Vagina (tissue), 2 donors: ENCODE results near the gene SEMA4B. TPM values are rescaled to one million over a fixed set of nuclear protein-coding genes. Genes with fewer than 3 reads are reported as not detected.

ENCODE experiments used
- DNase-seq, 2 donors: peaks; one replicate each; pipeline ENCODE4 v3.0.0-alpha.2; 2017; ENCODE audit errors: extremely low spot score in 2 of 2
- H3K27ac ChIP-seq: fragments of 200-600 bp; sonication (generic); one replicate; pipeline ENCODE4 v1.5.1; 2019
- H3K27me3 ChIP-seq: fragments of 200-600 bp; sonication (generic); one replicate; pipeline ENCODE4 v1.5.1; 2019
- H3K36me3 ChIP-seq, 2 donors: fragments of 200-600 bp; sonication (generic); one replicate each; pipeline ENCODE4 v1.5.1; 2017 to 2019
- H3K4me1 ChIP-seq: fragments of 200-600 bp; sonication (generic); one replicate; pipeline ENCODE4 v1.5.1; 2019
- H3K4me3 ChIP-seq, 2 donors: fragments of 200-600 bp; sonication (generic); 1 replicate in 1 of 2; 2 replicates in 1 of 2; pipeline ENCODE4 v1.5.1; 2016 to 2019
- H3K9me3 ChIP-seq: fragments of 200-600 bp; sonication (generic); one replicate; pipeline ENCODE4 v1.5.1; 2019
- POLR2A ChIP-seq, 2 donors: fragments of 450-650 bp; IDR thresholded peaks; one replicate each; pipeline ENCODE4 v1.6.1; 2017; ENCODE audit warnings: antibody characterized with exemption in 2 of 2, mild to moderate bottlenecking in 2 of 2, moderate library complexity in 2 of 2
- POLR2AphosphoS5 ChIP-seq, 2 donors: sonication (generic); formaldehyde crosslinking; IDR thresholded peaks; one replicate each; pipeline ENCODE4 v1.9.0; 2017; ENCODE audit warnings: antibody characterized with exemption in 2 of 2, mild to moderate bottlenecking in 2 of 2, low read depth in 1 of 2; ENCODE audit not compliant: insufficient read depth in 1 of 2
- intact Hi-C: fragments of 100-400 bp; cut with DNase I; formaldehyde crosslinking; loops from one replicate; pipeline ENCODE4 v1.15.1; 2023
- total RNA-seq: library from RNA; depleted of rRNA; stranded (reverse); fragments of >200 nt; gene quantifications from one replicate; pipeline ENCODE4 v1.2.3, GENCODE V29; 2016
- TF ChIP-seq, protein P1 (sequence below), 3 experiments: fragments of 450-650 bp in 2 of 3; fragments of 200-600 bp in 1 of 3; sonication (generic) in 1 of 3; IDR thresholded peaks; one replicate each; pipeline ENCODE4 v1.5.1; 2017 to 2019; ENCODE audit warnings: antibody characterized with exemption in 3 of 3, mild to moderate bottlenecking in 2 of 3, moderate library complexity in 2 of 3

Gene SEMA4B
- total RNA-seq, 1 donor from 2014 or later, result 205 TPM

DNA sequence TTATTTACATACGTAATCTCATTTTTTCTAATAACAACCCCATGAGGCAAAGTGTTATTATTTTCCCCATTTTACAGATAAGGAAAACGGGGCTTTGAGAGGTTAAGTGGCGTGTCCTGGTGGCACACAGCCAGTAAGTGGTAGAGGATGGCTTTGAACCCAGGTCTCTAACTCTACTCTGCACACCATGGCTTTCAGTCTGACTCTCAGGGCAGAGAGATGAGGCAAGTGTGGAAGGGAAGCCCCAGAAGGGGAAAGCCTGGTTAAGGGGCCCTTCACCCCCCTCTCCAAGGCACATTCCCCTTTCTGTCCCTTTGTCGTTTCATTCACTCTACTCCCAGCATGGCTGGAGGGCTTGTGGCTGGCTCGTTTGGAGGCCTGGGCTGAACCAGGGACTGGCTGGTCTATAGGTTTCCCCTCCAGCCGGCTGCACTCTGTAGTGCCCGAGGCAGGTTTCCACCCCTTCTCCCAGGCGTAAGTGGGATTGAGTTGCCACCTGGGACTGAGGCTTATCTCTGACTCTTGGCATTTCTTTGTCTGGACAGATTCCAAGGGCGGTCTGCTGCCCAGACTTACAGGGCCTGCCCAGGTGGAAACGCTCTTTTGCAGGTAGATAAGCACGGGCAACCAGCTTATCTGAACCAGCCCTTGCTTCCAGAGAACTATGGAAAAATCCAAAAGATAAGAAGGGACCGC, 12.1 kb downstream of the SEMA4B start:
- Histone ChIP-seq H3K36me3 (peaks cover 0 to 4% of the 10 kb centered on the region in 2 donors), H3K4me1 (peaks cover 60% of the 10 kb centered on the region), H3K9me3 (no peaks in the 10 kb centered on the region), H3K27ac (peak overlapping the region; percentile 49), H3K27me3 (no peaks in the 10 kb centered on the region), H3K4me3 (no peak overlapping the region)
- TF ChIP-seq, protein P1, sequence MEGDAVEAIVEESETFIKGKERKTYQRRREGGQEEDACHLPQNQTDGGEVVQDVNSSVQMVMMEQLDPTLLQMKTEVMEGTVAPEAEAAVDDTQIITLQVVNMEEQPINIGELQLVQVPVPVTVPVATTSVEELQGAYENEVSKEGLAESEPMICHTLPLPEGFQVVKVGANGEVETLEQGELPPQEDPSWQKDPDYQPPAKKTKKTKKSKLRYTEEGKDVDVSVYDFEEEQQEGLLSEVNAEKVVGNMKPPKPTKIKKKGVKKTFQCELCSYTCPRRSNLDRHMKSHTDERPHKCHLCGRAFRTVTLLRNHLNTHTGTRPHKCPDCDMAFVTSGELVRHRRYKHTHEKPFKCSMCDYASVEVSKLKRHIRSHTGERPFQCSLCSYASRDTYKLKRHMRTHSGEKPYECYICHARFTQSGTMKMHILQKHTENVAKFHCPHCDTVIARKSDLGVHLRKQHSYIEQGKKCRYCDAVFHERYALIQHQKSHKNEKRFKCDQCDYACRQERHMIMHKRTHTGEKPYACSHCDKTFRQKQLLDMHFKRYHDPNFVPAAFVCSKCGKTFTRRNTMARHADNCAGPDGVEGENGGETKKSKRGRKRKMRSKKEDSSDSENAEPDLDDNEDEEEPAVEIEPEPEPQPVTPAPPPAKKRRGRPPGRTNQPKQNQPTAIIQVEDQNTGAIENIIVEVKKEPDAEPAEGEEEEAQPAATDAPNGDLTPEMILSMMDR (IDR thresholded peaks at IDR 0.05), result no peak
- TF ChIP-seq POLR2AphosphoS5 (IDR thresholded peaks at IDR 0.05; ENCODE audit: insufficient read depth in 1 of 2, low read depth in 1 of 2) (no peak), POLR2A (IDR thresholded peaks at IDR 0.05) (no peak)
- DNase-seq, result no peak
- intact Hi-C loops, result no loop called here

DNA sequence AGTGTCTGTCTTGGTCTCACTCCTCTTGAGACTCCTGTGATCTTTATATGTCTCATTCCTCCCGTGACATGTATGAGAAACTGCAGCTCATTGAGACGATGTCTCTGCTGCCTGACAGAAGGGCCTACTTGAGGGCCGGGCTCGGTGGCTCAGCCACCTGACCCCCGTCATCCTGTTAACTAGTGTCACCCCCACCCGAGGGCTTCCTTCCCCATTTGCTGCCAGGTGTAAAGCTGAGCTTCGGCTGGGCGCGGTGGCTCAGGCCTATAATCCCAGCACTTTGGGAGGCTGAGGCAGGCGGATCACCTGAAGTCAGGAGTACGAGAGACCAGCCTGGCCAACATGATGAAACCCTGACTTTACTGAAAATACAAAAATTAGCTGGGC, 12.7 kb downstream of the SEMA4B start:
- Histone ChIP-seq H3K36me3 (peaks cover 0 to 5% of the 10 kb centered on the region in 2 donors), H3K27me3 (no peaks in the 10 kb centered on the region), H3K9me3 (no peaks in the 10 kb centered on the region), H3K4me3 (no peak overlapping the region), H3K4me1 (peaks cover 60% of the 10 kb centered on the region), H3K27ac (no peak overlapping the region)
- TF ChIP-seq POLR2A (IDR thresholded peaks at IDR 0.05) (no peak), POLR2AphosphoS5 (IDR thresholded peaks at IDR 0.05; ENCODE audit: insufficient read depth in 1 of 2, low read depth in 1 of 2) (no peak)
- TF ChIP-seq, protein P1 (IDR thresholded peaks at IDR 0.05), result no peak
- intact Hi-C loops, result no loop called here
- no peak for DNase-seq

DNA sequence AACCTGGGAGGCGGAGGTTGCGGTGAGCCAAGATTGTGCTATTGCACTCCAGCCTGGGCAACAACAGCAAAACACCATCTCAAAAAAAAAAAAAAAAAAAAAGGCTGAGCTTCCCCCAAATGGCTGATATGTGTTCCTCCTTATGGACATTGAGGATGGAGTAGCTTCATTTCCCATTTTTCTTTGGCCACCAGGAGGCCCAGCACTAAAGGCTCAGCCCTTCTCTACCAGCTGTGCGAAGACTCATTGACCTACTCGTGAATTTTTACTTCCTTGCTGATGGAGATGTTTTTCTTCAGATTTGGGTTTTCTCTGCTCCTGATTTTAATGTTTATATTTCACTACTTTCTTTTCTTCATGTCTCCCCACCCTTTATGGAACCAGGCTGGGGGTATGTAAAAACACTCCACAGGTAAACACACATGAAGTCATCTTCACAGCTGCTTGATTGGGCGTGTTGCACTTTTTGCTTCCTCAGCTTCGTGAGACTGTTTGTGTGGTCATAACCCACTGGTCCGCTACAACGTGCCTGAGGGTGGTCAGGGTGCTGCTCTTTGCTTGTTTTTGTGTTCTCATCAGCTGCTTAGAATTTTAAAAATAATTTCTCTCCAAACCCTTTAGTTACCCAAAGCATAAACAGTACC, 13.5 kb downstream of the SEMA4B start:
- no peak overlapping the region for H3K27ac ChIP-seq
- intact Hi-C loops, result no loop called here
- no peak for DNase-seq

DNA sequence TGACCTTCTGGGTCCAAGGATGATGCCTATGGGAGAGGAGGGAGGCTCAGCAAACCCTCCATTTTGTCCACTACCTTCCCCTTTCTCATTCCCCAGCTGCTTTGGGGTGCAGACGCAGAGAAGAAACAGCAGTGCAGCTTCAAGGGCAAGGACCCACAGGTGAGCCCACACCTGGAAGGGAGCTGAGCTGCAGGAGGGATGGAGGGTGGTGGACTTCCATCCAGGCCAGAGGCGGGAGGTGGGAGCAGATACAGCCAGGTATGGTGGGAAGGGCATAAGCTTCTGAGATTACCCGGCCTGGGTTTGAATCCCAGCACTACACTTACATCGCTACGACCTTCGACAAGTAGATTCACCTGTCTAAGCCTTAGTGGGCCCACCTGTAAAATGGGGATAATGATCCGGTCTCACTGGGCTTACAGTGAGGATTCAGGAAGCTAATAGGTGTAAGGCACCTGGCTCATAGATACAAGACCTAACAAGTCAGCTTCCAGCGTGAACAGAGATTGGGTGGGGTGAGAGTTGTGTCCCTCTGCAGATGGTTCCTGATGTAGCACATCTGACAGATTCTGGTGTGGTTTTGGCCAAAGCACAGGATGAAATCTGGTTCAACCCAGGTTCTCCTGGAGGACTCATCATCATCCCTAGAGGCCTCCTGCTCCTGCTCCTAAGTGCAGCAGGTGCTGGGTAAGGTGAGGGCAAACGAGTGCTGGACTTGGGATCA, 16.7 kb downstream of the SEMA4B start:
- TF ChIP-seq POLR2AphosphoS5 (IDR thresholded peaks at IDR 0.05; ENCODE audit: insufficient read depth in 1 of 2, low read depth in 1 of 2), result no peak
- no peak for TF ChIP-seq POLR2A (IDR thresholded peaks at IDR 0.05)
- TF ChIP-seq, protein P1 (IDR thresholded peaks at IDR 0.05), result no peak
- Histone ChIP-seq H3K9me3 (no peaks in the 10 kb centered on the region), H3K27ac (no peak overlapping the region), H3K4me1 (peaks cover 32% of the 10 kb centered on the region), H3K4me3 (no peak overlapping the region), H3K27me3 (no peaks in the 10 kb centered on the region), H3K36me3 (peaks cover 0 to 5% of the 10 kb centered on the region in 2 donors)
- peak in 1 of 2 donors; percentile 84 for DNase-seq
- intact Hi-C loops, result no loop called here

More for the DNA sequence above, 13.5 kb downstream of the SEMA4B start:
- Histone ChIP-seq H3K9me3 (no peaks in the 10 kb centered on the region), H3K27me3 (no peaks in the 10 kb centered on the region), H3K4me3 (no peak overlapping the region), H3K4me1 (peaks cover 53% of the 10 kb centered on the region), H3K36me3 (peaks cover 0 to 5% of the 10 kb centered on the region in 2 donors)
- TF ChIP-seq, protein P1 (IDR thresholded peaks at IDR 0.05), result no peak
- TF ChIP-seq POLR2AphosphoS5 (IDR thresholded peaks at IDR 0.05; ENCODE audit: insufficient read depth in 1 of 2, low read depth in 1 of 2) (no peak), POLR2A (IDR thresholded peaks at IDR 0.05) (no peak)
